A549 (cell line): ENCODE data around the gene MLPH. TPM values are rescaled to one million over a fixed set of nuclear protein-coding genes. Genes with fewer than 3 reads are reported as not detected.

Experiments
- ATAC-seq, 2 experiments: fragments of 200-7000 bp in 1 of 2; fragments of >200 bp in 1 of 2; cut with Nextera tagmentation in 1 of 2; cut with Tn5 transposase in 1 of 2; 3 replicates each; pipeline versions ENCODE4 v1.8.0 to v1.9.1; 2018 to 2020; ENCODE audit warnings: mild to moderate bottlenecking in 1 of 2, moderate library complexity in 1 of 2
- CTCF ChIA-PET: fragments of 300-600 bp; sonication (Branson Sonifier 250); formaldehyde crosslinking; extraction: SDS; loops from one replicate; lab custom pipeline; 2021; ENCODE audit warnings: antibody characterized with exemption, inconsistent platforms; lab: Yijun Ruan, JAX
- POLR2A ChIA-PET: fragments of 350-600 bp; formaldehyde crosslinking; extraction: SDS; loops from one replicate; lab custom pipeline; 2021; ENCODE audit warnings: antibody characterized with exemption, inconsistent platforms; lab: Yijun Ruan, JAX
- DNase-seq, 2 experiments: peaks; one replicate each; pipeline versions ENCODE4 v3.0.0 to v3.0.0-alpha.2; 2011 to 2016; ENCODE audit warnings: low read depth in 1 of 2, low spot score in 1 of 2
- FAIRE-seq: peaks from 2 replicates; lab custom pipeline; 2011; peaks lifted over from hg19 to GRCh38; lab: Jason Lieb, UNC
- H3K27ac ChIP-seq, 2 experiments: fragments of >200 bp; sonication (Bioruptor Twin); formaldehyde crosslinking; 3 replicates each; pipeline ENCODE4 v1.5.1; 2016 to 2017
- H3K4me1 ChIP-seq: fragments of >200 bp; sonication (Bioruptor Twin); formaldehyde crosslinking; 3 replicates; pipeline ENCODE4 v1.6.1; 2016
- H3K4me2 ChIP-seq: fragments of >200 bp; sonication (Bioruptor Twin); formaldehyde crosslinking; 3 replicates; pipeline ENCODE4 v1.6.1; 2016
- H3K4me3 ChIP-seq: fragments of >200 bp; sonication (Bioruptor Twin); formaldehyde crosslinking; 3 replicates; pipeline ENCODE4 v1.5.1; 2016
- H3K9me3 ChIP-seq: fragments of >200 bp; sonication (Bioruptor Twin); formaldehyde crosslinking; 3 replicates; pipeline ENCODE4 v1.6.1; 2016
- BHLHE40 ChIP-seq: IDR thresholded peaks from 2 replicates; pipeline ENCODE4 v1.6.1; 2012; ENCODE audit warnings: low read depth, low read length, inconsistent platforms
- CBX8 ChIP-seq: fragments of 200-600 bp; sonication (generic); IDR thresholded peaks from 2 replicates; pipeline ENCODE4 v1.6.1; 2016
- CTCF ChIP-seq: fragments of >200 bp; sonication (Bioruptor Twin); formaldehyde crosslinking; IDR thresholded peaks from 3 replicates; pipeline ENCODE4 v1.5.1; 2016
- E2F6 ChIP-seq: IDR thresholded peaks from 2 replicates; pipeline ENCODE4 v1.6.1; 2012; ENCODE audit warnings: low read depth, borderline replicate concordance
- EHMT2 ChIP-seq: fragments of 200-600 bp; sonication (generic); IDR thresholded peaks from 2 replicates; pipeline ENCODE4 v1.6.1; 2016; ENCODE audit warnings: antibody characterized with exemption, low read depth, mild to moderate bottlenecking, moderate library complexity
- EP300 ChIP-seq, 2 experiments: fragments of >200 bp; sonication (Bioruptor Twin); formaldehyde crosslinking; IDR thresholded peaks; 2 replicates in 1 of 2; 3 replicates in 1 of 2; pipeline ENCODE4 v1.6.1; 2016 to 2017
- FOSB ChIP-seq: fragments of 250-450 bp; sonication (Bioruptor Pico); IDR thresholded peaks from 2 replicates; pipeline ENCODE4 v1.5.0; 2020; ENCODE audit warnings: mild to moderate bottlenecking, moderate library complexity
- FOXS1 ChIP-seq: fragments of 250-450 bp; sonication (Bioruptor Pico); IDR thresholded peaks from 2 replicates; pipeline ENCODE4 v1.5.0; 2020; ENCODE audit warnings: mild to moderate bottlenecking, moderate library complexity
- HOXA7 ChIP-seq: fragments of 250-450 bp; sonication (Bioruptor Pico); IDR thresholded peaks from 2 replicates; pipeline ENCODE4 v1.5.0; 2020; ENCODE audit warnings: mild to moderate bottlenecking, moderate library complexity
- JUN ChIP-seq, 2 experiments: fragments of >200 bp; sonication (Bioruptor Twin); formaldehyde crosslinking; IDR thresholded peaks; 2 replicates in 1 of 2; 3 replicates in 1 of 2; pipeline ENCODE4 v1.6.1; 2016 to 2017
- JUNB ChIP-seq: fragments of >200 bp; sonication (Bioruptor Twin); formaldehyde crosslinking; IDR thresholded peaks from 2 replicates; pipeline ENCODE4 v1.6.1; 2016
- MAZ ChIP-seq: fragments of 150-350 bp; IDR thresholded peaks from 2 replicates; pipeline ENCODE4 v1.6.1; 2014; ENCODE audit warnings: antibody characterized with exemption, low read depth, low read length, borderline replicate concordance
- NFE2L2 ChIP-seq: fragments of 150-350 bp; conservative IDR thresholded peaks from 2 replicates; pipeline ENCODE4 v1.6.1; 2014; ENCODE audit warnings: low read length
- RAD21 ChIP-seq, 2 experiments: fragments of >200 bp in 1 of 2; sonication (Bioruptor Twin) in 1 of 2; formaldehyde crosslinking in 1 of 2; IDR thresholded peaks in 1 of 2; conservative IDR thresholded peaks in 1 of 2; 2 replicates in 1 of 2; 3 replicates in 1 of 2; pipeline ENCODE4 v1.6.1; 2012 to 2018; ENCODE audit warnings: inconsistent platforms in 1 of 2
- RFX5 ChIP-seq: fragments of 450-650 bp; IDR thresholded peaks from 2 replicates; pipeline ENCODE4 v1.7.1; 2014; ENCODE audit warnings: antibody characterized with exemption, mild to moderate bottlenecking, moderate library complexity
- SMC3 ChIP-seq: fragments of >200 bp; sonication (Bioruptor Twin); formaldehyde crosslinking; IDR thresholded peaks from 3 replicates; pipeline ENCODE4 v1.6.1; 2018; ENCODE audit warnings: inconsistent platforms
- SREBF2 ChIP-seq: fragments of 450-650 bp; IDR thresholded peaks from 2 replicates; pipeline ENCODE4 v1.6.1; 2014; ENCODE audit warnings: mild to moderate bottlenecking, moderate library complexity
- TFCP2L1 ChIP-seq: fragments of 250-450 bp; sonication (Bioruptor Pico); IDR thresholded peaks from 2 replicates; pipeline ENCODE4 v1.5.0; 2021; ENCODE audit warnings: mild to moderate bottlenecking
- WGBS: methylation state at CpG from one replicate; pipeline ENCODE4 v1.1.6; 2017; ENCODE audit errors: missing lambda C conversion rate; 5-methylcytosine and 5-hydroxymethylcytosine counted together
- polyA plus RNA-seq, 4 experiments: library from polyadenylated mRNA; depleted of rRNA in 3 of 4; stranded (reverse); fragments of >200 nt; fragmentation: RNase III in 1 of 4; extraction: RNeasy Plus Mini Kit Qiagen cat#74134 plus additional on column Dnase treatment in 1 of 4; gene quantifications; 2 replicates in 3 of 4; 3 replicates in 1 of 4; pipeline ENCODE4 v1.2.3, GENCODE V29; 2011 to 2017
- TF ChIP-seq, protein P1 (sequence below): fragments of 450-650 bp; IDR thresholded peaks from 2 replicates; pipeline ENCODE4 v1.6.1; 2014; ENCODE audit warnings: antibody characterized with exemption
- TF ChIP-seq, protein P2 (sequence below): IDR thresholded peaks from 2 replicates; pipeline ENCODE4 v1.6.1; 2012
- TF ChIP-seq, protein P3 (sequence below): IDR thresholded peaks from 2 replicates; pipeline ENCODE4 v1.6.1; 2012
- TF ChIP-seq, protein P4 (sequence below): fragments of 150-350 bp; IDR thresholded peaks from 2 replicates; pipeline ENCODE4 v1.6.1; 2014; ENCODE audit warnings: low read depth, mild to moderate bottlenecking, low read length

The MLPH gene
- polyA plus RNA-seq, 2 of the 4 experiments (the other 2 are of a cell fraction), result 218 to 350 TPM

GRCh38 chr2:237469849-237470248, 17.2 kb upstream of the MLPH start:
- Histone ChIP-seq H3K4me3 (no peak overlapping the region), H3K4me2 (no peak overlapping the region), H3K27ac (peak overlapping the region; percentile 14 to 45; a peak in 3 of 6 replicates), H3K4me1 (peaks cover 38% of the 10 kb centered on the region), H3K9me3 (no peaks in the 10 kb centered on the region)
- CTCF ChIA-PET, result interaction anchor here (0.7 to 5.2 kb wide), 18 partner anchors 13 to 376 kb away, joined by 3 to 117 read pairs (median 10); no protein-coding TSS in a partner anchor
- FAIRE-seq (no peak), ATAC-seq (no peak), DNase-seq (no peak)
- POLR2A ChIA-PET, result no interaction called here
- 86% methylated on average over 4 of the region's 4 CpGs for WGBS
- no peak for TF ChIP-seq JUNB
- no peak for TF ChIP-seq FOSB
- TF ChIP-seq SREBF2, result no peak
- no peak for TF ChIP-seq FOXS1
- TF ChIP-seq RFX5, result no peak
- TF ChIP-seq RAD21 (conservative IDR thresholded peaks at IDR 0.05 in 1 of 2, IDR thresholded peaks at IDR 0.05 in 1 of 2), result no peak

GRCh38 chr2:237470914-237471313, 16.1 kb upstream of the MLPH start:
- WGBS, result 71% methylated on average over 7 of the region's 7 CpGs
- ChIA-PET POLR2A (interaction anchor here (1.0 to 1.2 kb wide), 2 partner anchors 16 to 42 kb away, joined by 5 read pairs; partner anchors contain the start of gene MLPH), CTCF (interaction anchor here (0.7 to 5.2 kb wide), 57 partner anchors 9 to 377 kb away, joined by 3 to 117 read pairs (median 5); partner anchors contain the start of genes MLPH and PRLH)
- Histone ChIP-seq H3K4me3 (no peak overlapping the region), H3K4me1 (peaks cover 31% of the 10 kb centered on the region), H3K27ac (peak overlapping the region; percentile 95 to 100; a peak in 4 of 6 replicates), H3K9me3 (no peaks in the 10 kb centered on the region), H3K4me2 (no peak overlapping the region)
- FAIRE-seq, result no peak
- no peak for ATAC-seq
- TF ChIP-seq TFCP2L1 (CRISPR knock-in tag), result no peak
- no peak for TF ChIP-seq BHLHE40
- no peak for TF ChIP-seq NFE2L2
- TF ChIP-seq CBX8, result no peak
- TF ChIP-seq JUN (IDR thresholded peaks at IDR 0.05), result no peak
- no peak for TF ChIP-seq EP300 (IDR thresholded peaks at IDR 0.05)
- TF ChIP-seq SMC3, result no peak
- TF ChIP-seq, protein P1, sequence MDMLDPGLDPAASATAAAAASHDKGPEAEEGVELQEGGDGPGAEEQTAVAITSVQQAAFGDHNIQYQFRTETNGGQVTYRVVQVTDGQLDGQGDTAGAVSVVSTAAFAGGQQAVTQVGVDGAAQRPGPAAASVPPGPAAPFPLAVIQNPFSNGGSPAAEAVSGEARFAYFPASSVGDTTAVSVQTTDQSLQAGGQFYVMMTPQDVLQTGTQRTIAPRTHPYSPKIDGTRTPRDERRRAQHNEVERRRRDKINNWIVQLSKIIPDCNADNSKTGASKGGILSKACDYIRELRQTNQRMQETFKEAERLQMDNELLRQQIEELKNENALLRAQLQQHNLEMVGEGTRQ, result no peak
- no peak for TF ChIP-seq MAZ
- no peak for TF ChIP-seq FOXS1
- no peak for TF ChIP-seq E2F6
- no peak for TF ChIP-seq HOXA7
- no peak for DNase-seq

GRCh38 chr2:237471438-237472186, 15.4 kb upstream of the MLPH start:
- 30% methylated on average over 12 of the region's 14 CpGs for WGBS
- POLR2A ChIA-PET, result interaction anchor here (1.0 to 1.2 kb wide), 2 partner anchors 15 to 41 kb away, joined by 5 read pairs; partner anchors contain the start of gene MLPH
- no peak overlapping the region for H3K4me3 ChIP-seq
- H3K4me2 ChIP-seq, result peak overlapping the region; percentile 31; the same call in 2 of the 3 replicates
- TF ChIP-seq SMC3 (peak; percentile 90), RAD21 (conservative IDR thresholded peaks at IDR 0.05 in 1 of 2, IDR thresholded peaks at IDR 0.05 in 1 of 2) (peak; percentile 96), EHMT2 (no peak), E2F6 (no peak), MAZ (no peak), CTCF (peak; percentile 86), TFCP2L1 (CRISPR knock-in tag) (no peak)
- TF ChIP-seq, protein P2, sequence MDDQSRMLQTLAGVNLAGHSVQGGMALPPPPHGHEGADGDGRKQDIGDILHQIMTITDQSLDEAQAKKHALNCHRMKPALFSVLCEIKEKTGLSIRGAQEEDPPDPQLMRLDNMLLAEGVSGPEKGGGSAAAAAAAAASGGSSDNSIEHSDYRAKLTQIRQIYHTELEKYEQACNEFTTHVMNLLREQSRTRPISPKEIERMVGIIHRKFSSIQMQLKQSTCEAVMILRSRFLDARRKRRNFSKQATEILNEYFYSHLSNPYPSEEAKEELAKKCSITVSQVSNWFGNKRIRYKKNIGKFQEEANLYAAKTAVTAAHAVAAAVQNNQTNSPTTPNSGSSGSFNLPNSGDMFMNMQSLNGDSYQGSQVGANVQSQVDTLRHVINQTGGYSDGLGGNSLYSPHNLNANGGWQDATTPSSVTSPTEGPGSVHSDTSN, result no peak
- TF ChIP-seq, protein P3, sequence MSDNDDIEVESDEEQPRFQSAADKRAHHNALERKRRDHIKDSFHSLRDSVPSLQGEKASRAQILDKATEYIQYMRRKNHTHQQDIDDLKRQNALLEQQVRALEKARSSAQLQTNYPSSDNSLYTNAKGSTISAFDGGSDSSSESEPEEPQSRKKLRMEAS, result peak; percentile 21; the same call in 1 of the 2 replicates
- TF ChIP-seq, protein P4, sequence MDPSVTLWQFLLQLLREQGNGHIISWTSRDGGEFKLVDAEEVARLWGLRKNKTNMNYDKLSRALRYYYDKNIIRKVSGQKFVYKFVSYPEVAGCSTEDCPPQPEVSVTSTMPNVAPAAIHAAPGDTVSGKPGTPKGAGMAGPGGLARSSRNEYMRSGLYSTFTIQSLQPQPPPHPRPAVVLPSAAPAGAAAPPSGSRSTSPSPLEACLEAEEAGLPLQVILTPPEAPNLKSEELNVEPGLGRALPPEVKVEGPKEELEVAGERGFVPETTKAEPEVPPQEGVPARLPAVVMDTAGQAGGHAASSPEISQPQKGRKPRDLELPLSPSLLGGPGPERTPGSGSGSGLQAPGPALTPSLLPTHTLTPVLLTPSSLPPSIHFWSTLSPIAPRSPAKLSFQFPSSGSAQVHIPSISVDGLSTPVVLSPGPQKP, result no peak
- FAIRE-seq, result peak; percentile 70
- H3K4me1 ChIP-seq, result peaks cover 36% of the 10 kb centered on the region
- peak; percentile 77 to 82 for ATAC-seq
- CTCF ChIA-PET, result interaction anchor here (0.6 to 5.2 kb wide), 63 partner anchors 9 to 380 kb away, joined by 3 to 117 read pairs (median 4); partner anchors contain the start of genes MLPH and PRLH
- peak overlapping the region; percentile 95 to 100 for H3K27ac ChIP-seq
- no peaks in the 10 kb centered on the region for H3K9me3 ChIP-seq
- peak; percentile 83 to 85 for DNase-seq
